ENCODE results near the gene POLE2.

The POLE2 gene

GRCh38 chr14:49654511-49654910, 33.5 kb downstream of the POLE2 start:
- DNase-seq (ENCODE audit: insufficient read length, low spot score) (no peak), FAIRE-seq (no peak)
- no peak for TF ChIP-seq CTCF (IDR thresholded peaks at IDR 0.05; ENCODE audit: insufficient read depth, missing control alignments)

- no peak for FAIRE-seq
- no peak for TF ChIP-seq CTCF (IDR thresholded peaks at IDR 0.05; ENCODE audit: insufficient read depth, missing control alignments)
- DNase-seq (ENCODE audit: insufficient read length, low spot score): no peak
Measured at GRCh38 chr14:49653508-49653907, 34.5 kb downstream of the POLE2 start.

GRCh38 chr14:49642163-49642562, 45.9 kb downstream of the POLE2 start:
- DNase-seq (ENCODE audit: insufficient read length, low spot score): no peak
- TF ChIP-seq CTCF (IDR thresholded peaks at IDR 0.05; ENCODE audit: insufficient read depth, missing control alignments): no peak
- no peak for FAIRE-seq

- DNase-seq (ENCODE audit: insufficient read length, low spot score) (no peak), FAIRE-seq (no peak)
- no peak for TF ChIP-seq CTCF (IDR thresholded peaks at IDR 0.05; ENCODE audit: insufficient read depth, missing control alignments)
Measured at GRCh38 chr14:49641697-49642129, 46.3 kb downstream of the POLE2 start.

- DNase-seq (ENCODE audit: insufficient read length, low spot score) (no peak), FAIRE-seq (no peak)
- TF ChIP-seq CTCF (IDR thresholded peaks at IDR 0.05; ENCODE audit: insufficient read depth, missing control alignments): no peak
Measured at GRCh38 chr14:49640540-49641417, 47.2 kb downstream of the POLE2 start.

GRCh38 chr14:49637534-49638078, 50.4 kb downstream of the POLE2 start:
- FAIRE-seq (no peak), DNase-seq (ENCODE audit: insufficient read length, low spot score) (no peak)
- TF ChIP-seq CTCF (IDR thresholded peaks at IDR 0.05; ENCODE audit: insufficient read depth, missing control alignments): no peak

GRCh38 chr14:49636866-49637265, 51.1 kb downstream of the POLE2 start:
- FAIRE-seq: no peak
- no peak for TF ChIP-seq CTCF (IDR thresholded peaks at IDR 0.05; ENCODE audit: insufficient read depth, missing control alignments)
- no peak for DNase-seq (ENCODE audit: insufficient read length, low spot score)
